ENCODE measurements around the gene CDKN2B. TPM values are rescaled to one million over a fixed set of nuclear protein-coding genes. Genes with fewer than 3 reads are reported as not detected.
A peak's percentile ranks its signal among the peaks of the same experiment; 100 is the strongest.
"Not testable (repeated sequence)": the region's sequence is repeated elsewhere in the genome, so short reads cannot be mapped to it uniquely, and the experiment has no call there.

CDKN2B gene
- total RNA-seq, 2 experiments from 2014 or later, result 2.5 to 3.4 TPM

DNA sequence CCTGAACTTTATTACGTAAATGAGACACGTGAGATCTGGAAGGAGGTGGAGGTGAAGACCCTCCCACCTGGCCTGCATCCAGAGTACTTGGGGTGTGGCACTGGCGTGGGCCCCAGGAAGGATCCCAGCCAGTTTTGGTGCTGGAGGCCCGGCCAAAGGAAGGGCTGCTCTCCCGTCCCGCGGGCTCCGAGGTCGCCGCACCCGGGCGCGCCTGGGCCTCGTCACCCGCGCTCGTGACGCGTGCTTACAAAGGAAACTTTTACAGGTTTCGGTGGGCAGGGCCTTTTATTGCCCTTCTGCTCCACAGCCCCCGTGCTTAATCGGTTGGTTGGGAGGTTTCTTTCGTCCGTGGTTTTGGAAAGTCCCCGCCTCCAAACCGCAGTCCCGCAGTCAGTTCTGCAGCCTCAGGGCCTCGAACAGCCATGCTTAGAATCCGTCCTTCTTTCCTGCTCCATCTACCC, 44.1 kb downstream of the CDKN2B start:
- peak overlapping the region; percentile 59 for H3K4me3 Mint-ChIP-seq
- H3K36me3 Mint-ChIP-seq (ENCODE audit: low read depth), result peaks cover 23% of the 10 kb centered on the region
- peaks cover 6% of the 10 kb centered on the region for H3K9me3 Mint-ChIP-seq
- POLR2A ChIA-PET, result no interaction called here
- CTCF ChIA-PET, result interaction anchor here (1.0 kb wide), 1 partner anchor 152 kb away, joined by 4 read pairs; no protein-coding TSS in a partner anchor
- peaks cover 89% of the 10 kb centered on the region for H3K27me3 Mint-ChIP-seq
- peak; percentile 73 for DNase-seq
- peak overlapping the region; percentile 22 for H3K27ac Mint-ChIP-seq
- peaks cover 35% of the 10 kb centered on the region for H3K4me1 Mint-ChIP-seq

- POLR2A ChIA-PET, result no interaction called here
- H3K36me3 Mint-ChIP-seq (ENCODE audit: low read depth), result peaks cover 7% of the 10 kb centered on the region
- H3K27ac Mint-ChIP-seq, result no peak overlapping the region
- H3K4me1 Mint-ChIP-seq, result peaks cover 19% of the 10 kb centered on the region
- H3K27me3 Mint-ChIP-seq, result peaks cover 60% of the 10 kb centered on the region
- no peak overlapping the region for H3K4me3 Mint-ChIP-seq
- no peaks in the 10 kb centered on the region for H3K9me3 Mint-ChIP-seq
- no peak for DNase-seq
- CTCF ChIA-PET, result interaction anchor here (0.9 to 1.4 kb wide), 2 partner anchors 46 to 143 kb away, joined by 3 to 4 read pairs; no protein-coding TSS in a partner anchor
These were observed 47.5 kb downstream of the CDKN2B start for GRCh38 chr9:21961569-21961968.

GRCh38 chr9:21959268-21959667, 49.8 kb downstream of the CDKN2B start:
- H3K36me3 Mint-ChIP-seq (ENCODE audit: low read depth); H3K4me3 Mint-ChIP-seq; H3K4me1 Mint-ChIP-seq; DNase-seq; H3K27ac Mint-ChIP-seq; H3K9me3 Mint-ChIP-seq; POLR2A ChIA-PET: not testable (repeated sequence)
- H3K27me3 Mint-ChIP-seq, result peaks cover 48% of the 10 kb centered on the region
- CTCF ChIA-PET, result interaction anchor here (1.6 kb wide), 1 partner anchor 17 kb away, joined by 3 read pairs; no protein-coding TSS in a partner anchor

DNA sequence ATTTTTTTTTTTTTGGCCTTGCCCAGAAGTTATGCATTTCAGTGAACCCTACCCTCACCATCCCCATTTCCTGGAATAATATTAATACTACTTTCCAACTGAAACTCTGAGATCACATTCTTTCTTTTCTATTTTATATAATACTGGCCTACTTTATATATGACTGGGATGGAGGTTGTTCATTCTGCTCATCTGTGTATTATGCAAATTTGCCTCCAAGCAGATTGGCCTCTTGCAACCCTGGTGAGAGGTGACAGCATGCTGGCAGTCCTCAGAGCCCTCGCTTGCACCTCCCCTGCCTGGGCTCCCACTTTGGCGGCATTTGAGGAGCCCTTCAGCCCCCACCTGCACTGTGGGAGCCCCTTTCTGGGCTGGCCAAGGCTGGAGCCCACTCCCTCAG, 50.3 kb downstream of the CDKN2B start:
- Mint-ChIP-seq H3K27ac (no peak overlapping the region), H3K36me3 (ENCODE audit: low read depth) (peaks cover 7% of the 10 kb centered on the region), H3K9me3 (no peaks in the 10 kb centered on the region), H3K4me1 (no peaks in the 10 kb centered on the region), H3K4me3 (no peak overlapping the region), H3K27me3 (peaks cover 47% of the 10 kb centered on the region)
- no peak for DNase-seq
- POLR2A ChIA-PET, result no interaction called here
- CTCF ChIA-PET, result no interaction called here

Other genes starting within 250 kb of the CDKN2B start
- 10 to 100 TPM; 43.4 to 44.9 TPM for gene MTAP, start 206.7 kb downstream of the CDKN2B start, total RNA-seq
- gene CDKN2A, start 14.9 kb downstream of the CDKN2B start, total RNA-seq, result 10 to 100 TPM; 19.4 to 23.2 TPM
- gene CDKN2B-AS1, start 14.5 kb downstream of the CDKN2B start, total RNA-seq, result 1 to 10 TPM; 2.6 TPM